HFFc6 (cell line): ENCODE results near the gene KCNQ1. TPM values are rescaled to one million over a fixed set of nuclear protein-coding genes. Genes with fewer than 3 reads are reported as not detected.

Source experiments
- DNase-seq: peaks from one replicate; pipeline ENCODE4 v3.0.0-alpha.2; 2018
- H3K27ac Mint-ChIP-seq: 2 replicates; pipeline ENCODE4 v1.8.0; 2020; ENCODE audit warnings: mild to moderate bottlenecking, mixed read lengths
- H3K27me3 Mint-ChIP-seq: 2 replicates; pipeline ENCODE4 v1.8.0; 2021; ENCODE audit warnings: mild to moderate bottlenecking, moderate library complexity, mixed read lengths; ENCODE audit not compliant: insufficient read depth
- H3K36me3 Mint-ChIP-seq: 2 replicates; pipeline ENCODE4 v1.8.0; 2021; ENCODE audit warnings: low read depth, mixed read lengths
- H3K4me1 Mint-ChIP-seq: 2 replicates; pipeline ENCODE4 v1.8.0; 2020; ENCODE audit warnings: low read depth, mixed read lengths
- H3K4me3 Mint-ChIP-seq: 2 replicates; pipeline ENCODE4 v1.8.0; 2020; ENCODE audit warnings: mild to moderate bottlenecking, moderate library complexity, mixed read lengths
- H3K9me3 Mint-ChIP-seq: 2 replicates; pipeline ENCODE4 v1.8.0; 2020; ENCODE audit warnings: mild to moderate bottlenecking, mixed read lengths
- total RNA-seq, 6 experiments: library from RNA; stranded (reverse); fragmentation: NEBNext Ultra II Directional; extraction: Animal tissue kit (Norgen Biotek cat#: 25700); gene quantifications; 2 replicates in 1 of 6; 3 replicates in 5 of 6; pipeline ENCODE4 v1.2.3, GENCODE V29; 2021
- TF ChIP-seq, protein P1 (sequence below): fragments of 200-600 bp; sonication (generic); IDR thresholded peaks from 2 replicates; pipeline ENCODE4 v1.5.0; 2021; ENCODE audit warnings: antibody characterized with exemption, mild to moderate bottlenecking

The KCNQ1 gene
- total RNA-seq, 6 experiments from 2014 or later = not detected

GRCh38 chr11:2539371-2540222 is 94.8 kb downstream of the KCNQ1 start:
- peaks cover 26% of the 10 kb centered on the region for H3K27me3 Mint-ChIP-seq
- TF ChIP-seq, protein P1, sequence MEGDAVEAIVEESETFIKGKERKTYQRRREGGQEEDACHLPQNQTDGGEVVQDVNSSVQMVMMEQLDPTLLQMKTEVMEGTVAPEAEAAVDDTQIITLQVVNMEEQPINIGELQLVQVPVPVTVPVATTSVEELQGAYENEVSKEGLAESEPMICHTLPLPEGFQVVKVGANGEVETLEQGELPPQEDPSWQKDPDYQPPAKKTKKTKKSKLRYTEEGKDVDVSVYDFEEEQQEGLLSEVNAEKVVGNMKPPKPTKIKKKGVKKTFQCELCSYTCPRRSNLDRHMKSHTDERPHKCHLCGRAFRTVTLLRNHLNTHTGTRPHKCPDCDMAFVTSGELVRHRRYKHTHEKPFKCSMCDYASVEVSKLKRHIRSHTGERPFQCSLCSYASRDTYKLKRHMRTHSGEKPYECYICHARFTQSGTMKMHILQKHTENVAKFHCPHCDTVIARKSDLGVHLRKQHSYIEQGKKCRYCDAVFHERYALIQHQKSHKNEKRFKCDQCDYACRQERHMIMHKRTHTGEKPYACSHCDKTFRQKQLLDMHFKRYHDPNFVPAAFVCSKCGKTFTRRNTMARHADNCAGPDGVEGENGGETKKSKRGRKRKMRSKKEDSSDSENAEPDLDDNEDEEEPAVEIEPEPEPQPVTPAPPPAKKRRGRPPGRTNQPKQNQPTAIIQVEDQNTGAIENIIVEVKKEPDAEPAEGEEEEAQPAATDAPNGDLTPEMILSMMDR = no peak

DNA sequence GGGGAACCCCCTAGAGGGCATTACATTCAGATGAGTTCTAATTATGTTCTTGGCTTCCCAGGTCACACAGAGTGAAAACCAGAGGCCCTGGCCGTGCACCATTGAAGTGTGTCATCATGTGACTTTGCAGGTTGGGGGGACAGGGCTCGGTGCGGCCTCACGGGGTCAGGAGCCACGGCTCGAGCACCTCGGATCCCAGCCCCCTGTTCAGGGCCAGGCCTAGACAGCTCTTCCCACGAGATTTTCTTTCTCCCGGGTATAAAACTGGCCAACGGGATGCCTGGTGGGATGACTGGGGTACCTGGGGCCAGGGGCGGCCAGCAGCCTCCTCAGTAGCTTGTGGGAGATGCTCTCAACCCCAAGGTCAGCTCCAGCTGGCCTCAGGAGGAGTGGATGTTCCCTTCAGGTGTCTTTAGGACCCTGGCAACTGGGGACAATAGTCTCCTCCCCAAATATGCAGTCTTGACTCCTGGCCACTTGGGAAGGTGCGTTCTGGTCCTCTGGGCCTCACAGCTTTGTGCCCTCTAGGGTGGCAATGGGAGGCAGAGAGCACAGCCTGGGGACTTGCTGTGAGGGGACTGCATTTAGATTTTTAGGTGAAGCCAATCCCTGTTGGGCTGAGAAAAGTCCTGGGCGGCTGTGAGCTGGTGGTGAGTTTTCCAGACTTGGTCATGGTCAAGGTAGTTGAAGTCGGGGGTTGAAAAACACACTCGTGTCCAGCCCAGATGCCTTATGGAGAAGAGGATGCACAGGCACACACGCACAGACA is 95.6 kb downstream of the KCNQ1 start:
- H3K4me3 Mint-ChIP-seq = no peak overlapping the region
- H3K36me3 Mint-ChIP-seq = no peaks in the 10 kb centered on the region
- no peaks in the 10 kb centered on the region for H3K9me3 Mint-ChIP-seq
- no peak overlapping the region for H3K27ac Mint-ChIP-seq
- peaks cover 30% of the 10 kb centered on the region for H3K27me3 Mint-ChIP-seq
- TF ChIP-seq, protein P1 = no peak
- no peaks in the 10 kb centered on the region for H3K4me1 Mint-ChIP-seq
- DNase-seq = no peak

More at GRCh38 chr11:2539371-2540222, 94.8 kb downstream of the KCNQ1 start:
- Mint-ChIP-seq H3K27ac (no peak overlapping the region), H3K4me1 (no peaks in the 10 kb centered on the region), H3K4me3 (no peak overlapping the region), H3K9me3 (no peaks in the 10 kb centered on the region), H3K36me3 (no peaks in the 10 kb centered on the region)
- no peak for DNase-seq

- no peaks in the 10 kb centered on the region for H3K9me3 Mint-ChIP-seq
- H3K27ac Mint-ChIP-seq = no peak overlapping the region
- TF ChIP-seq, protein P1 = no peak
- H3K27me3 Mint-ChIP-seq = peaks cover 29% of the 10 kb centered on the region
- H3K4me1 Mint-ChIP-seq = no peaks in the 10 kb centered on the region
- no peak for DNase-seq
- no peaks in the 10 kb centered on the region for H3K36me3 Mint-ChIP-seq
- H3K4me3 Mint-ChIP-seq = no peak overlapping the region
Observed at GRCh38 chr11:2540992-2541680, 96.3 kb downstream of the KCNQ1 start.

GRCh38 chr11:2541881-2542361 is 97.1 kb downstream of the KCNQ1 start:
- no peak for DNase-seq
- TF ChIP-seq, protein P1 = no peak
- no peak overlapping the region for H3K27ac Mint-ChIP-seq
- H3K4me1 Mint-ChIP-seq = no peaks in the 10 kb centered on the region
- no peaks in the 10 kb centered on the region for H3K36me3 Mint-ChIP-seq
- no peaks in the 10 kb centered on the region for H3K9me3 Mint-ChIP-seq
- no peak overlapping the region for H3K4me3 Mint-ChIP-seq
- H3K27me3 Mint-ChIP-seq = peaks cover 30% of the 10 kb centered on the region

- H3K36me3 Mint-ChIP-seq = no peaks in the 10 kb centered on the region
- TF ChIP-seq, protein P1 = no peak
- H3K4me1 Mint-ChIP-seq = no peaks in the 10 kb centered on the region
- H3K27ac Mint-ChIP-seq = no peak overlapping the region
- H3K9me3 Mint-ChIP-seq = no peaks in the 10 kb centered on the region
- no peak for DNase-seq
- H3K4me3 Mint-ChIP-seq = no peak overlapping the region
- peaks cover 27% of the 10 kb centered on the region for H3K27me3 Mint-ChIP-seq
Observed at GRCh38 chr11:2542406-2542805, 97.6 kb downstream of the KCNQ1 start.
